ENCODE data around the gene HLTF. TPM values are rescaled to one million over a fixed set of nuclear protein-coding genes. Genes with fewer than 3 reads are reported as not detected.
"Not testable (repeated sequence)": the region's sequence is repeated elsewhere in the genome, so short reads cannot be mapped to it uniquely, and the experiment has no call there.

HLTF gene
- total and polyA plus RNA-seq, 3 donors from 2014 or later: 57.3 to 200 (median 170) TPM

DNA sequence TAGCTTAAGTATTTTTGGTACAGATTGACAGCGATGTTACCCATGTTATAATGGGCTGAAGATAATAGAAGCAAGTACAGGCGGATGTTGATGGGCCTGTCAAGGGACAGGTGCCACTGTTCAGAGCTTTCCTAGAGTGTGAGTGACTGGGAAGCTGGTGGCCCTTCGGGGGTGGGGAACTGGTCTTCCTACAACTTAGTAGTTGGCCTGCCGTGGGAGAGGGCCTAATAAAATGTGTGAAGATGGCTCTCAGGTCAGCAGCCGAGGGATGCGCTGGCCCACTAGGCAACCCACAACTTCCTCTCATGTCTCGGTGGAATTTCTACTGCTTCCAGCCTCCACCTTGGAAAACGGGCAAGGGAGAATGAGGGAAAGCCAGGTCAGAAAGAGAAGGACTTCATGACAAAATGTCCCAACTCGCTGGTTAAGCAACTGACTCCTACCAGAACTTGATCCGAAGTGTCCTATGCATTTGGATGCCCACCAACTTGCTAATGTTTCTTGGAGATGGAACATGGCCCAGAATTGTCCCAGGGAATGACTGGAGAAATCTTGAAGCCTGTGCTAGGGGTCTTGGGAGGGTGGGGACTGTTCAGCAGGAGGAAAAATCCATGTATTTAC lies 93.6 kb downstream of the HLTF start:
- Histone ChIP-seq H3K4me1 (peaks cover 6% of the 10 kb centered on the region), H3K27me3 (no peaks in the 10 kb centered on the region), H3K36me3 (ENCODE audit: low read depth, missing control alignments) (no peaks in the 10 kb centered on the region), H3K27ac (peak overlapping the region; percentile 92 to 98), H3K4me3 (peak overlapping the region; percentile 81 to 99), H3K9me3 (no peaks in the 10 kb centered on the region)
- DNase-seq: no peak
- WGBS, 2 donors: 63 to 68% methylated on average over 10 of the region's 10 CpGs
- TF ChIP-seq CTCF (IDR thresholded peaks at IDR 0.05): no peak
- intact Hi-C loops (cut with DNase I; ENCODE audit: low total_unique reads): no loop called here

DNA sequence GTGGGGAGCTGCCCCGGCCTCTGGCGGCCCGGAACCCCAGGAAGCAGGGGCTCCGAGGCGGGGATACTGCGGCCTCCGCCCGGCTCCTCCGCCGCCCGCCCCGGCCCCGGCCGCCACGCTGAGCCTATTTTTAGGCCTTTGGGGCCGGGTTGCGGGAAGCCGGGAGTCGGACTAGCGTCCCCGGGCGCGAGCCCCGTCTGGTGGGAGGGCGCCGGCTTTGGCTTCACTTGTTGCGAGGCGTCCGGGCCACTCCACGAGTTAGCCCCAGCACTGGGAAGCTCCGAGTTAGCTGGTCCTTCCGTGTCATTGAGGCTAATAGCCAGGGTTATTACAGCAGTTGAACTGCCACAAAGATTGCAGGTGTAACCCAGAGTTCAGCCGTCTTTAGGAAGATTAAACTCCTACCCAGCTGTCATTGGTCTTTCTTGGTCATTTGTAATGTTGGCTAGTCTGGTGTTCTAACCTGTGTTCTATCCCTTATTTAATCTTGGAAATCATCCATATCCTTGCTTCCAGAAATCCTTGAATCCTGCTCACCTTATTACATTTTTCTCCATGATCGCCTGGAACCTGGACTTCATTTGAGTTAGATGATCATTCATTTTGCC lies 94.2 kb downstream of the HLTF start:
- intact Hi-C loops (cut with DNase I; ENCODE audit: low total_unique reads): no loop called here

DNA sequence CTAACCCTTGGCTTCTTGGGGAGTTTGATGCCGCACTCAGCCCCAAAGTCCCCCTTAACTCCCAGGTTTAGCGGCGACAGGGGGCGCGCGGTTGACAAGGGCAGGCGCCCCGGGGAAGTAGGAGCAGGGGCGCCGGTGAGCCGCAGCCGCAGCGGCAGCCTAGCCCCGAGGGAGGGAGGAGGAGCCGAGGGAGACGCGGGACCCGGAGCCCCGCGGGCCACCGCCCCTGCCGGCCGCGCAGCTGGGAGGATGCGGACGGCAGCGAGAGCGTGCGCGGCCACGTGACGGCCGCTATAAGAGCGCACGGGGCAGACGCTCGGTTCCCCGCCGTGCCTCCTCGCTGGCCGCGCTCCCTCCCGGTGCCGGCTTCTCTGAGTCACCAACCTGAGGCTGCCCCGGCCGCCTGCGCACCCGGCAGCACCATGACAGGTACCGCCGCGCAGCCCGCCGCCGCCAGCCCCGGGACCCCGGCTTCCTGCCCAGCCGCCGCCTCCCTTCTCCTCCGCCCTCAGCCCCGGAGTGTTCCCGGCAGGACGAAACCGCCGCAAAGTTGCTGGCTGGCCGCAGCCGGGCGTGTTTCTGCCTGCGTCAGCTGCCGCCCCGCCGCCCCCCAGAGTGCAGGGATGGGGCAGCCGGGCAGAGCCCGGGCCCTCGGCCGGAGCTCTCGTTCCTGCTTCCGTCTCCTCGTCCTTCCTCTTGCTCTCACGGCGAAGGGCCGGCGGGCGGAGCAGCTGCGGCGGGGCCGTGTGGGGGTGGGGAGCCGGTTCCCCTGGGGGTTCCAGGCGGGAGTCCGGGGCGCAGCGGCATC lies 94.9 kb downstream of the HLTF start, which contains the start of gene GYG1:
GYG1 (plus strand) TSS at position 322 of the 808 bp plus-strand sequence; CDS start at position 423, 101 bp downstream.
- Histone ChIP-seq H3K27me3 (no peaks in the 10 kb centered on the region), H3K27ac (peak within 1 kb of the TSS; percentile 92 to 98), H3K4me3 (peak within 1 kb of the TSS; percentile 81 to 99), H3K9me3 (no peaks in the 10 kb centered on the region), H3K4me1 (peaks cover 6% of the 10 kb centered on the region), H3K36me3 (ENCODE audit: low read depth, missing control alignments) (no peaks in the 10 kb centered on the region)
- TF ChIP-seq CTCF (IDR thresholded peaks at IDR 0.05) (peak in 2 of 3 experiments; percentile 35 to 40), POLR2A (IDR thresholded peaks at IDR 0.05) (no peak)
- WGBS, 2 donors: 0% methylated on average over 65 of the region's 91 CpGs; no CpG with 5 or more reads in 1 of the 2 donors
- intact Hi-C loops (cut with DNase I; ENCODE audit: low total_unique reads): no loop called here
- peak; percentile 90 for DNase-seq

More for the DNA sequence above, 94.2 kb downstream of the HLTF start:
- H3K4me3 ChIP-seq: peak overlapping the region; percentile 81 to 99
- DNase-seq: peak; percentile 53
- H3K4me1 ChIP-seq: peaks cover 6% of the 10 kb centered on the region
- H3K9me3 ChIP-seq: no peaks in the 10 kb centered on the region
- H3K36me3 ChIP-seq (ENCODE audit: low read depth, missing control alignments): no peaks in the 10 kb centered on the region
- TF ChIP-seq POLR2A (IDR thresholded peaks at IDR 0.05) (no peak), CTCF (IDR thresholded peaks at IDR 0.05) (no peak)
- WGBS, 2 donors: 2 to 3% methylated on average over 18 to 34 of the region's 34 CpGs
- H3K27ac ChIP-seq: peak overlapping the region; percentile 92 to 98
- H3K27me3 ChIP-seq: no peaks in the 10 kb centered on the region

DNA sequence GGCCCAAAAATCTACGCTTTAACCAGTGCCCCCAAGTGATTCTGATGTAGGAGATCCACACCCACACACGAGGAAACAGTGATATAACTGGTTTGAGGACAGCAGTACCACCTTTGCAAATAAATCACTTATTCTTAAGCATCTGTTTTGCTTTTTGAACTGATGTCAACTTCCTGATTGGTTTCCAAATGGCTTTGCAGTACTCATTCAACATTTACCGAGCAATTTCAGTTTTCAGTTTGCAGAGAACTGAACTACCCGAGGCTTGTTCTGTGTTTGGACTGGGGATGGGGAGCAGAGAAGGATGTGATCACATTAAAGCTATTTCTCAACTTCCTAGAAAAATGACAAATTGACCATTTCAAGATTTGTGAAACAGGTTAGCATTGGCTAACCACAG lies 96.1 kb downstream of the HLTF start:
- peaks cover 6% of the 10 kb centered on the region for H3K4me1 ChIP-seq
- intact Hi-C loops (cut with DNase I; ENCODE audit: low total_unique reads): no loop called here
- no peak overlapping the region for H3K27ac ChIP-seq
- WGBS, 2 donors: 71 to 79% methylated on average over 4 of the region's 4 CpGs
- no peaks in the 10 kb centered on the region for H3K27me3 ChIP-seq
- no peak for TF ChIP-seq POLR2A (IDR thresholded peaks at IDR 0.05)
- TF ChIP-seq CTCF (IDR thresholded peaks at IDR 0.05): no peak
- DNase-seq: no peak
- H3K4me3 ChIP-seq: no peak overlapping the region
- H3K9me3 ChIP-seq: no peaks in the 10 kb centered on the region
- no peaks in the 10 kb centered on the region for H3K36me3 ChIP-seq (ENCODE audit: low read depth, missing control alignments)

DNA sequence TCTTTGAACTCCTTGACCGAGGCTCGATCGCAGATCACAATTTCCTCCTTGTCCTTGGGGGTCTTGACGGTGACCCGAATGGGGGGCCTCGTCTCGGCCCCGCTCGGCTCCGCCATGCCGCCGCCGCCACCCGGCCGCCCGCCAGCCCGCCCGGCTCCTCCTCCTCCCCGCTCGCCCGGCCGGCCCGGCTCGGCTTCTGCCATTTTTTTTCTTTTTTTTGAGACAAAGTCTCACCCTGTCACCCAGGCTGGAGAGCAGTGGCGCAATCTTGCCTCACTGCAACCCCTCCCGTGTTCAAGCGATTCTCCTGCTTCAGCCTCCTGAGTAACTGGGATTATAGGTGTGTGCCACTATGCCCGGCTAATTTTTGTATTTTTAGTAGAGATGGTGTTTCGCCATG lies 98.8 kb downstream of the HLTF start:
- H3K9me3 ChIP-seq; intact Hi-C loops (cut with DNase I; ENCODE audit: low total_unique reads); H3K4me3 ChIP-seq; H3K4me1 ChIP-seq; H3K27ac ChIP-seq; H3K36me3 ChIP-seq (ENCODE audit: low read depth, missing control alignments); H3K27me3 ChIP-seq; DNase-seq: not testable (repeated sequence)
- WGBS, 2 donors: 66 to 79% methylated on average over 29 of the region's 29 CpGs
